Measurements from ENCODE around the gene PHEX.

The PHEX gene

GRCh38 chrX:22041907-22042530 lies 9.9 kb downstream of the PHEX start:
- DNase-seq: no peak

- DNase-seq: no peak
Observed at GRCh38 chrX:22043872-22044271, 11.7 kb downstream of the PHEX start.

DNA sequence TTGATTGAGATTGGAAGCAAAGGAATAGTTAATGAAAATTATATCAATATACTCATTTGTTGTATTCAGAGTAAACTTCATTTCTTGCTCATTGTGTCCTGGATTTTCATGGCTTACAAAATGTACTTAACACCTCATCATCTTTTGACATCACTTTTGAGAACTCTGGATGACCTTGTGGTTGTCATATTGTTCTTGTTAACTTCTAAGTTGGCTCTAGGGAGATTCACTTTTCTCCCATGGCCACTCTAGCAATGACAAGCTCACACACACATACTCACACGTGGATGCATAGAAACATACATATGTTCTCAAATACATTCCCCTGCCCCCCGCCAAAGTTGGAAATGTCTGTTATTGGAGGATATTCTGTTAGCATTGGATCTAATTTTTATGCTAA lies 15.3 kb downstream of the PHEX start:
- DNase-seq: no peak

GRCh38 chrX:22053481-22053880 lies 21.4 kb downstream of the PHEX start:
- no peak for DNase-seq

- DNase-seq: no peak
Observed at GRCh38 chrX:22056235-22056634, 24.1 kb downstream of the PHEX start.

DNA sequence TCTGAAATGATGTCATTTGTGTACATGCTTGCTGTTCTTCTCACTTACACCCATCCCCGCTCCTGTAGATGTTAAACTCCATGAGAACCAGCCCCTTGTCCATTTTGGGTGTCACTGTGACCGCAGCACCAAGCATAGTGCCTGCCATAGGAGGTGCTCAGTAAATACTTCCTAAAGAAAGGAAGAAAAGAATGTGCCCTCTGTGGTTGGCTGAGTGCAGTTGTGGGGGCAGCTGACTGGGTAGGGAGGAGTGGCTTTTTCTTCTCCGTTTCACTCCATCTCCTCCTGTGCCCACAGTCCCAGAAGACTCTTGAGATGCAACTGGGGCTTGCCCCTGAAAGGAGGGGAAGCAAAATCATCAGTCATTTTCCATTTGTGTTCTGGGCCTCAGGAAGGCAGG lies 25.5 kb downstream of the PHEX start:
- no peak for DNase-seq

GRCh38 chrX:22059775-22060174 lies 27.6 kb downstream of the PHEX start:
- no peak for DNase-seq

GRCh38 chrX:22060415-22061280 lies 28.5 kb downstream of the PHEX start:
- DNase-seq: no peak

GRCh38 chrX:22063284-22063683 lies 31.2 kb downstream of the PHEX start:
- DNase-seq: no peak

GRCh38 chrX:22069586-22069985 lies 37.5 kb downstream of the PHEX start:
- DNase-seq: no peak

GRCh38 chrX:22073928-22074327 lies 41.8 kb downstream of the PHEX start:
- no peak for DNase-seq

GRCh38 chrX:22078117-22078516 lies 46.0 kb downstream of the PHEX start:
- DNase-seq: no peak

- no peak for DNase-seq
Observed at GRCh38 chrX:22081475-22082092, 49.5 kb downstream of the PHEX start.

DNA sequence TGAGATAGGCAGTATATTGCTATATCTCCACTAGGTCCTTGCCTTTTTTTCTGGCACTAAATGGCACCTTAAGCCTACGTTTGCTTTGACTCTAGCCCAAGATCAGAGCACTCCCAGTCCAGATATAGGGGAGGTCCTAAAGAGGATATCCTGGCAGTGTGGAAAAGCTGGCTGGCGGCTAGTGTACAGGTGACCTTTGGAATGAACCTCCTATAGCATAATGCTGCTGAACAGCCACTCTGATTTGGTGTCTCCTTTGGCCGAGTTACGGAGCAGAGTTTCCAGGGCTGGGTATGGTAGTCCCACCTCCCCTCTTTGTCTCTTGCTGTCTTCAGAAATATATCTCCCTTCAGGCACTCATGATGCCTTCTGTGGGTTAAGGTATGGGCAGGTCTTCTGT lies 53.9 kb downstream of the PHEX start:
- no peak for DNase-seq

GRCh38 chrX:22087011-22087557 lies 55.0 kb downstream of the PHEX start:
- no peak for DNase-seq

- DNase-seq: no peak
Observed at GRCh38 chrX:22088326-22088725, 56.2 kb downstream of the PHEX start.

DNA sequence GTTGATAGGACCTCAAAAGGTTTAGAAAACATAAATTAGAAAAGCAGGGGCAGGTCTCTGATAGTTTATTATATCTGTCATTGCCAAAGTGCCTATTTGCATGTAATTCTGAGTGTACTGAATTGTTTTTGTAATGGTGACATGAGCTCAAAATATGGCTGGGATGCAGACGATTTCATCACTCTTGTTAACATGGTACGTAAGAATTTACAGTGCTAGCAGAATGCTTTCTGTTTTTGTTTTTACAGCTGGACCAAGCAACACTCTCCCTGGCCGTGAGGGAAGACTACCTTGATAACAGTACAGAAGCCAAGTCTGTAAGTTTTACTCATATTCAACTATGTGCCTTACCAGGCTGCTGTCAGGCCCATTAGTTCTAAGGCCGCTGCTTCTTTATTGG lies 58.1 kb downstream of the PHEX start:
- DNase-seq: no peak

DNA sequence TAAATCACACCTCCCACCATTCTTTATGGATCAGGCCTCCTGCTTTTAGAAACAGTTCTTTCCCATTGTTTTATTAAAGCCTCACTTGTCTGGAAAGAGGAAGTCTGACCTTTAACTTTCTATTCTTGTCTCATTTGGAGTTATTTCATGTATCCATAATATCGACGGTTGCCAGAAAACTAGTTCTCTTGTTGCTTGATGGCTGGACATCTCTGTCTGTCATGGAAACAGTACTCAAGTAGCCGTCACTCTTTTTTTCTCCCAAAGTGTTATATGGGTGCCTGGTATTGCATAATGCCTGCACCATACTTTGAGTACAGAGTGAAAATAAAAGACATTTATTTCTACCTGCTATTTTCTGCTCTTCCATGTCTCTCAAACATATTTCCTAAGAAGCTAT lies 61.4 kb downstream of the PHEX start:
- DNase-seq: no peak

DNA sequence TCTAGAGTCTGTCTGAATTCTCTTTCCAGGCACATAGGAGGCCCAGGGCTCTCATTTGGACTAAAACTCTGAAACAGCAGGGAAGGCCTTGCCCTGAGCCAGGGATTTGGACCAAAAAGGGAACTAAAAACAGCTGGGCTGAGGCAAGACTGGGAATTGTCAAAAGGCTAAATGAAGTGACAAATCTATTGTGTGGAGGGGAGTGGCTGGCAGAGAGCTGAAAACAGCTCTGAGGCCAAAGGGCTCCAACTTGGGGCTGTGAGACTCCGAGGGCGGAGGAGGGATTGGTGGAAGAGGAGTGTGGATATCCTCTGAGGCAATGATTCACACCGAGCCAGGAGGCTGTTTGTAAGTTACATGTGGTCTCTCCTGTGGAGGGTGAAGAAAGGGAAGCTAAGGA lies 63.2 kb downstream of the PHEX start:
- no peak for DNase-seq

- no peak for DNase-seq
Observed at GRCh38 chrX:22095856-22096255, 63.7 kb downstream of the PHEX start.

DNA sequence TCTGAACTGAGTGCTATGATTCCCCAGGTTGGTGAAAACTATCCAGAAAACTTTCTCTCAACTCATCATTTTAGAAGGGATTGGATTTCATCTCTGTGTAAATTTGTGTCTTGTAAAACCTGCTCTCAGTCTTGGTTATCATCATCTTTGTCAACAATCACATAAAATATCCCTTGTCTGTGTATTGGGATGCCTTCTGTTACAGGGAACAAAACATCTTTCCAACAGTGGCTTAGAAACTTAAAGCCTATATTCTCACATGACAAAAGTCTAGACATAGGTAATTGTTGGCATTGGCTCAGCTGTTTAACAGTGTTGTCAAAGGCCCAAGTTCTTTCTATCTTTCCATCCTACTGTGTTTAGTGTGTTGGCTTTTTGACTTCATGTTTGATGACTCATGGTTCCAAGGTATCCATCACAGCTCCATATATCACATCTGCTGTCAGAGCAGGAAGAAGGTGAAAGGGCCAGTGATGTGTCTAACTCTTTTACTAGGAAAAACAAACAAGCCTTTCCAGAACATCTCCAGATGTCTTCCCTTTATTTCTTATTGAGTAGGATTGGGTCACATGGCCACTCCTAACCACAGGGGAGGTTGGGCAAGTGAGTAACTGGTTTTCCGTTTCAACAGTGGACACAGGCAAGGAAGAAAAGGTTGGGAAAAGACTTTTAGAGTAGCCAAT lies 65.0 kb downstream of the PHEX start:
- no peak for DNase-seq

- no peak for DNase-seq
Observed at GRCh38 chrX:22105231-22105630, 73.1 kb downstream of the PHEX start.

DNA sequence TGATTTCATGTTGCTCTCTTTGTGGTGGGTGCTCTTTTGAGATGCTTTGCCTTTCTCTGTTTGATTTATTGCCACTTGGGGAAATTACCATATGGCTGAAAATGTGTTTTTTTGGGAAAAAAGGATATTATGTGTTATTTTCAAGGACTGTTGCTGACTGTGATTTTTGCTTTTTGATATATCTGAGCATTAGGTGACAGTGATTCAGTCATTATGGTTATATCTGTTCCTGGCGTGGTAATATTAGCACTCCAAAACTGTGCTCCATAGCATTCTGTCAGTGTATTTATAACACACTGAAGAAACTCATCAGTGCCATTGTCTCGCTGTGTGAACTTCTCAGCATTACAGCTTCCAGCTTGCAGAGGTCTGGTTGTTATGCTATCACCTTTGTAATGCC lies 73.8 kb downstream of the PHEX start:
- DNase-seq: no peak
